MCF 10A (cell line): Measurements from ENCODE around the gene RUSF1. TPM values are rescaled to one million over a fixed set of nuclear protein-coding genes. Genes with fewer than 3 reads are reported as not detected.
A peak's percentile ranks its signal among the peaks of the same experiment; 100 is the strongest.

Source experiments
- BruUV-seq: library from RNA; stranded (reverse); fragments of 400-500 nt; replicated peaks from 2 replicates; lab custom pipeline; 2021; lab: Mats Ljungman, UMichigan
- CTCF ChIA-PET: fragments of 300-600 bp; sonication (Branson Sonifier 250); formaldehyde crosslinking; extraction: SDS; loops from one replicate; lab custom pipeline; 2021; ENCODE audit warnings: antibody characterized with exemption, inconsistent platforms; lab: Yijun Ruan, JAX
- POLR2A ChIA-PET: fragments of 300-600, 350-650 bp; sonication (Branson Sonifier 250); formaldehyde crosslinking; extraction: SDS; loops from one replicate; lab custom pipeline; 2020; ENCODE audit warnings: antibody characterized with exemption, inconsistent platforms; lab: Yijun Ruan, JAX
- DNase-seq: peaks from one replicate; pipeline ENCODE4 v3.0.0-alpha.2; 2018; ENCODE audit not compliant: unreplicated experiment
- H3K27ac Mint-ChIP-seq: one replicate; pipeline ENCODE4 v1.8.0; 2022; ENCODE audit warnings: mild to moderate bottlenecking, low read depth, mixed read lengths; ENCODE audit not compliant: unreplicated experiment
- H3K27me3 Mint-ChIP-seq: one replicate; pipeline ENCODE4 v1.8.0; 2022; ENCODE audit warnings: mixed read lengths; ENCODE audit not compliant: insufficient read depth, unreplicated experiment
- H3K36me3 Mint-ChIP-seq: one replicate; pipeline ENCODE4 v1.8.0; 2022; ENCODE audit warnings: mild to moderate bottlenecking, moderate library complexity, mixed read lengths; ENCODE audit not compliant: insufficient read depth, unreplicated experiment
- H3K4me1 Mint-ChIP-seq: one replicate; pipeline ENCODE4 v1.8.0; 2022; ENCODE audit warnings: mixed read lengths; ENCODE audit not compliant: insufficient read depth, unreplicated experiment
- H3K4me3 Mint-ChIP-seq: one replicate; pipeline ENCODE4 v1.8.0; 2022; ENCODE audit warnings: mild to moderate bottlenecking, moderate library complexity, mixed read lengths; ENCODE audit not compliant: unreplicated experiment
- H3K9me3 Mint-ChIP-seq: one replicate; pipeline ENCODE4 v1.8.0; 2022; ENCODE audit warnings: mixed read lengths; ENCODE audit not compliant: unreplicated experiment
- CTCF ChIP-seq: fragments of 200-600 bp; IDR thresholded peaks from one replicate; pipeline ENCODE4 v1.8.0; 2022; ENCODE audit warnings: antibody characterized with exemption, mild to moderate bottlenecking; ENCODE audit not compliant: unreplicated experiment
- intact Hi-C: fragments of 100-400 bp; cut with micrococcal nuclease; formaldehyde crosslinking; loops from 2 replicates; pipeline ENCODE4 v1.14.1; 2022
- total RNA-seq: library from RNA; stranded (reverse); gene quantifications from 2 replicates; pipeline ENCODE4 v1.2.3, GENCODE V29; 2022

The RUSF1 gene
- total RNA-seq, 1 experiment from 2014 or later: 72.0 TPM

GRCh38 chr16:31489616-31490584 is 18.3 kb downstream of the RUSF1 start:
- H3K4me3 Mint-ChIP-seq: no peak overlapping the region
- no peaks in the 10 kb centered on the region for H3K4me1 Mint-ChIP-seq
- H3K27ac Mint-ChIP-seq: no peak overlapping the region
- no peaks in the 10 kb centered on the region for H3K27me3 Mint-ChIP-seq
- DNase-seq: no peak
- TSS peak; percentile 28 for BruUV-seq
- intact Hi-C loops: no loop called here
- ChIA-PET POLR2A (interaction anchor here (0.6 to 1.3 kb wide), 5 partner anchors 13 to 383 kb away, joined by 3 to 4 read pairs (median 3); partner anchors contain the start of genes ARMC5 and RUSF1), CTCF (interaction anchor here (0.6 to 4.1 kb wide), 6 partner anchors 10 to 379 kb away, joined by 3 to 19 read pairs (median 4); partner anchors contain the start of gene ARMC5)
- no peak for TF ChIP-seq CTCF
- H3K9me3 Mint-ChIP-seq: no peaks in the 10 kb centered on the region
- H3K36me3 Mint-ChIP-seq: peaks cover 15% of the 10 kb centered on the region

GRCh38 chr16:31489298-31489564 is 19.0 kb downstream of the RUSF1 start:
- no peak for DNase-seq
- intact Hi-C loops: no loop called here
- H3K4me3 Mint-ChIP-seq: no peak overlapping the region
- ChIA-PET CTCF (interaction anchor here (1.0 to 4.1 kb wide), 2 partner anchors 29 to 379 kb away, joined by 4 to 19 read pairs; partner anchors contain the start of gene ARMC5), POLR2A (interaction anchor here (0.6 to 1.3 kb wide), 3 partner anchors 14 to 374 kb away, joined by 3 to 4 read pairs (median 3); partner anchors contain the start of gene ARMC5)
- H3K27ac Mint-ChIP-seq: no peak overlapping the region
- BruUV-seq: no TSS peak
- no peak for TF ChIP-seq CTCF
- no peaks in the 10 kb centered on the region for H3K4me1 Mint-ChIP-seq
- H3K36me3 Mint-ChIP-seq: peaks cover 14% of the 10 kb centered on the region
- no peaks in the 10 kb centered on the region for H3K9me3 Mint-ChIP-seq
- H3K27me3 Mint-ChIP-seq: no peaks in the 10 kb centered on the region

- no peaks in the 10 kb centered on the region for H3K9me3 Mint-ChIP-seq
- intact Hi-C loops: no loop called here
- ChIA-PET POLR2A (interaction anchor here (0.6 to 0.8 kb wide), 4 partner anchors 18 to 374 kb away, joined by 3 to 4 read pairs (median 4); no protein-coding TSS in a partner anchor), CTCF (interaction anchor here (1.1 to 4.1 kb wide), 2 partner anchors 29 to 46 kb away, joined by 5 to 19 read pairs; partner anchors contain the start of genes ARMC5 and ZNF843)
- H3K27ac Mint-ChIP-seq: no peak overlapping the region
- H3K4me1 Mint-ChIP-seq: no peaks in the 10 kb centered on the region
- TF ChIP-seq CTCF: no peak
- peaks cover 14% of the 10 kb centered on the region for H3K36me3 Mint-ChIP-seq
- H3K27me3 Mint-ChIP-seq: no peaks in the 10 kb centered on the region
- no TSS peak for BruUV-seq
- no peak for DNase-seq
- H3K4me3 Mint-ChIP-seq: peak overlapping the region; percentile 71
These were observed 19.5 kb downstream of the RUSF1 start for GRCh38 chr16:31488468-31489297.
